ENCODE data around the gene RAB40A. TPM values are rescaled to one million over a fixed set of nuclear protein-coding genes. Genes with fewer than 3 reads are reported as not detected.

Gene RAB40A
- total RNA-seq, 1 experiment from 2014 or later, result not detected

DNA sequence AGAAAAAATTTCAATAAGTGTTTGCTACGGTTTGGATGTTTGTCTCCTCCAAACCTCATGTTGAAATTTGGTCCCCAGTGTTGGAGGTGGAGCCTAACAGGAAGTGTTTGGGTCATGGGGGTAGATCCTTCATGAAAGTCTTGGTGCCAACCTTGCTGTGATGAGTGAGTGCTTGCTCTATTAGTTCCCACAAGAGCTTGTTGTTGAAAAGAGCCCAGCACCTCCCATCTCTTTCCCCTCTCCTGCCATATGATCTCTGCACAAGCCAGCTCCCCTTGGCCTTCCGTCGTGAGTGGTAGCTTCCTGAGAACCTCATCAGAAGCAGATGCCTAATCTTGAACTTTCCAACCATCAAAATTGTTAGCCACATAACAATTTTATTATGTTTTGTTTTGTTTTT lies 10.3 kb upstream of the RAB40A start:
- H3K4me2 ChIP-seq (ENCODE audit: low read length), result no peak overlapping the region
- intact Hi-C loops (cut with micrococcal nuclease), result no loop called here
- H4K20me1 ChIP-seq (ENCODE audit: insufficient read depth), result no peaks in the 10 kb centered on the region
- POLR2A ChIA-PET, result no interaction called here
- no peaks in the 10 kb centered on the region for H3K9me3 ChIP-seq (ENCODE audit: control insufficient read depth in 1 of 2, insufficient read depth in 1 of 2, low read depth in 1 of 2, low read length in 2 of 2)
- H3K79me2 ChIP-seq (ENCODE audit: insufficient read depth, low read length), result no peaks in the 10 kb centered on the region
- H3K4me1 ChIP-seq (ENCODE audit: control insufficient read depth in 1 of 2, insufficient read depth in 2 of 2, low read length in 2 of 2), result peaks cover 0 to 3% of the 10 kb centered on the region in 2 experiments; a peak in 1 of 4 replicates
- H3K27ac ChIP-seq (ENCODE audit: low read depth, low read length), result no peak overlapping the region
- DNase-seq (ENCODE audit: low read depth, low spot score), result no peak
- no peak for ATAC-seq
- no peaks in the 10 kb centered on the region for H3K36me3 ChIP-seq (ENCODE audit: control insufficient read depth in 1 of 2, insufficient read depth in 2 of 2, low read length in 2 of 2)
- H3K27me3 ChIP-seq (ENCODE audit: insufficient read depth, low read length), result no peaks in the 10 kb centered on the region
- TF ChIP-seq, protein P1, sequence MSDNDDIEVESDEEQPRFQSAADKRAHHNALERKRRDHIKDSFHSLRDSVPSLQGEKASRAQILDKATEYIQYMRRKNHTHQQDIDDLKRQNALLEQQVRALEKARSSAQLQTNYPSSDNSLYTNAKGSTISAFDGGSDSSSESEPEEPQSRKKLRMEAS (IDR thresholded peaks at IDR 0.05), result no peak
- TF ChIP-seq CBX3 (IDR thresholded peaks at IDR 0.05; ENCODE audit: low read depth) (no peak), YY1 (IDR thresholded peaks at IDR 0.05; ENCODE audit: extremely low read depth, insufficient replicate concordance, low read depth, low read length) (no peak), FOSL1 (IDR thresholded peaks at IDR 0.05; ENCODE audit: low read depth) (no peak), EZH2 (IDR thresholded peaks at IDR 0.05) (no peak), SP1 (IDR thresholded peaks at IDR 0.05; ENCODE audit: low read depth) (no peak), SRF (IDR thresholded peaks at IDR 0.05; ENCODE audit: low read depth) (no peak), ZFX (IDR thresholded peaks at IDR 0.05) (no peak), TCF7L2 (IDR thresholded peaks at IDR 0.05; ENCODE audit: borderline replicate concordance, extremely low read depth, insufficient read depth, insufficient read length) (no peak), POLR2A (IDR thresholded peaks at IDR 0.05; ENCODE audit: borderline replicate concordance, extremely low read depth, insufficient read depth, insufficient read length) (no peak), JUND (IDR thresholded peaks at IDR 0.05) (no peak), ELF1 (IDR thresholded peaks at IDR 0.05; ENCODE audit: borderline replicate concordance, low read depth) (no peak)
- TF ChIP-seq, protein P2, sequence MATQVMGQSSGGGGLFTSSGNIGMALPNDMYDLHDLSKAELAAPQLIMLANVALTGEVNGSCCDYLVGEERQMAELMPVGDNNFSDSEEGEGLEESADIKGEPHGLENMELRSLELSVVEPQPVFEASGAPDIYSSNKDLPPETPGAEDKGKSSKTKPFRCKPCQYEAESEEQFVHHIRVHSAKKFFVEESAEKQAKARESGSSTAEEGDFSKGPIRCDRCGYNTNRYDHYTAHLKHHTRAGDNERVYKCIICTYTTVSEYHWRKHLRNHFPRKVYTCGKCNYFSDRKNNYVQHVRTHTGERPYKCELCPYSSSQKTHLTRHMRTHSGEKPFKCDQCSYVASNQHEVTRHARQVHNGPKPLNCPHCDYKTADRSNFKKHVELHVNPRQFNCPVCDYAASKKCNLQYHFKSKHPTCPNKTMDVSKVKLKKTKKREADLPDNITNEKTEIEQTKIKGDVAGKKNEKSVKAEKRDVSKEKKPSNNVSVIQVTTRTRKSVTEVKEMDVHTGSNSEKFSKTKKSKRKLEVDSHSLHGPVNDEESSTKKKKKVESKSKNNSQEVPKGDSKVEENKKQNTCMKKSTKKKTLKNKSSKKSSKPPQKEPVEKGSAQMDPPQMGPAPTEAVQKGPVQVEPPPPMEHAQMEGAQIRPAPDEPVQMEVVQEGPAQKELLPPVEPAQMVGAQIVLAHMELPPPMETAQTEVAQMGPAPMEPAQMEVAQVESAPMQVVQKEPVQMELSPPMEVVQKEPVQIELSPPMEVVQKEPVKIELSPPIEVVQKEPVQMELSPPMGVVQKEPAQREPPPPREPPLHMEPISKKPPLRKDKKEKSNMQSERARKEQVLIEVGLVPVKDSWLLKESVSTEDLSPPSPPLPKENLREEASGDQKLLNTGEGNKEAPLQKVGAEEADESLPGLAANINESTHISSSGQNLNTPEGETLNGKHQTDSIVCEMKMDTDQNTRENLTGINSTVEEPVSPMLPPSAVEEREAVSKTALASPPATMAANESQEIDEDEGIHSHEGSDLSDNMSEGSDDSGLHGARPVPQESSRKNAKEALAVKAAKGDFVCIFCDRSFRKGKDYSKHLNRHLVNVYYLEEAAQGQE (IDR thresholded peaks at IDR 0.05; ENCODE audit: low read depth), result no peak
- TF ChIP-seq, protein P3, sequence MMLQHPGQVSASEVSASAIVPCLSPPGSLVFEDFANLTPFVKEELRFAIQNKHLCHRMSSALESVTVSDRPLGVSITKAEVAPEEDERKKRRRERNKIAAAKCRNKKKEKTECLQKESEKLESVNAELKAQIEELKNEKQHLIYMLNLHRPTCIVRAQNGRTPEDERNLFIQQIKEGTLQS (IDR thresholded peaks at IDR 0.05), result no peak
- TF ChIP-seq, protein P4, sequence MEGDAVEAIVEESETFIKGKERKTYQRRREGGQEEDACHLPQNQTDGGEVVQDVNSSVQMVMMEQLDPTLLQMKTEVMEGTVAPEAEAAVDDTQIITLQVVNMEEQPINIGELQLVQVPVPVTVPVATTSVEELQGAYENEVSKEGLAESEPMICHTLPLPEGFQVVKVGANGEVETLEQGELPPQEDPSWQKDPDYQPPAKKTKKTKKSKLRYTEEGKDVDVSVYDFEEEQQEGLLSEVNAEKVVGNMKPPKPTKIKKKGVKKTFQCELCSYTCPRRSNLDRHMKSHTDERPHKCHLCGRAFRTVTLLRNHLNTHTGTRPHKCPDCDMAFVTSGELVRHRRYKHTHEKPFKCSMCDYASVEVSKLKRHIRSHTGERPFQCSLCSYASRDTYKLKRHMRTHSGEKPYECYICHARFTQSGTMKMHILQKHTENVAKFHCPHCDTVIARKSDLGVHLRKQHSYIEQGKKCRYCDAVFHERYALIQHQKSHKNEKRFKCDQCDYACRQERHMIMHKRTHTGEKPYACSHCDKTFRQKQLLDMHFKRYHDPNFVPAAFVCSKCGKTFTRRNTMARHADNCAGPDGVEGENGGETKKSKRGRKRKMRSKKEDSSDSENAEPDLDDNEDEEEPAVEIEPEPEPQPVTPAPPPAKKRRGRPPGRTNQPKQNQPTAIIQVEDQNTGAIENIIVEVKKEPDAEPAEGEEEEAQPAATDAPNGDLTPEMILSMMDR (IDR thresholded peaks at IDR 0.05 in 2 of 3, conservative IDR thresholded peaks at IDR 0.05 in 1 of 3; ENCODE audit: borderline replicate concordance in 1 of 3, insufficient read depth in 1 of 3, low read depth in 2 of 3, low read length in 2 of 3), result no peak
- no peak overlapping the region for H2AFZ ChIP-seq (ENCODE audit: low read depth, low read length, poor library complexity, severe bottlenecking)
- no peak overlapping the region for H3K4me3 ChIP-seq (replicated peaks in 1 of 2; ENCODE audit: low read depth in 1 of 2, low read length in 2 of 2)
- CTCF ChIA-PET, result no interaction called here
- no peaks in the 10 kb centered on the region for H3K9me2 ChIP-seq (ENCODE audit: insufficient read depth)
- RAD21 ChIA-PET (ENCODE audit: low non-redundant PET in 1 of 2, low total read pairs in 2 of 2, uncharacterized antibody in 2 of 2, unreplicated experiment in 2 of 2), result no interaction called here
- no peak overlapping the region for H3K9ac ChIP-seq (ENCODE audit: low read length)
- no TSS peak for BruUV-seq (replicated peaks)
